K562 (cell line): ENCODE measurements around the gene MED16. TPM values are rescaled to one million over a fixed set of nuclear protein-coding genes. Genes with fewer than 3 reads are reported as not detected.

Source experiments
- CHCHD3 ChIP-seq: fragments of 250-450 bp; sonication (Bioruptor Pico); IDR thresholded peaks from 2 replicates; pipeline ENCODE4 v2.1.2; 2022; ENCODE audit warnings: mild to moderate bottlenecking
- DNMT1 ChIP-seq: fragments of 450-650 bp; IDR thresholded peaks from 2 replicates; pipeline ENCODE4 v1.6.1; 2016; ENCODE audit warnings: antibody characterized with exemption, mild to moderate bottlenecking
- EP300 ChIP-seq: IDR thresholded peaks from 2 replicates; pipeline ENCODE4 v1.6.1; 2012; ENCODE audit warnings: low read length, improper control_type of control experiment
- HDAC3 ChIP-seq: fragments of 450-650 bp; IDR thresholded peaks from 2 replicates; pipeline ENCODE4 v1.6.1; 2018; ENCODE audit warnings: borderline replicate concordance, mild to moderate bottlenecking, moderate library complexity; ENCODE audit not compliant: partially characterized antibody
- MAZ ChIP-seq, 2 experiments: fragments of 450-650 bp in 1 of 2; sonication (generic) in 1 of 2; formaldehyde crosslinking; IDR thresholded peaks in 1 of 2; conservative IDR thresholded peaks in 1 of 2; 2 replicates each; pipeline versions ENCODE4 v1.4.0 to v1.5.0; 2020; ENCODE audit warnings: mild to moderate bottlenecking in 1 of 2, missing genetic modification reagents in 1 of 2
- MBD2 ChIP-seq: sonication (generic); IDR thresholded peaks from 2 replicates; pipeline ENCODE4 v1.6.1; 2016; ENCODE audit warnings: low read depth, borderline replicate concordance
- PHF8 ChIP-seq: fragments of 200-600 bp; sonication (generic); IDR thresholded peaks from 2 replicates; pipeline ENCODE4 v1.6.1; 2012; ENCODE audit warnings: mixed run types, mild to moderate bottlenecking, inconsistent platforms, low read length, moderate library complexity, borderline replicate concordance
- SMARCB1 ChIP-seq: IDR thresholded peaks from 2 replicates; pipeline ENCODE4 v1.6.1; 2011; ENCODE audit warnings: improper control_type of control experiment, low read depth; ENCODE audit not compliant: insufficient read length
- SP2 ChIP-seq: IDR thresholded peaks from 2 replicates; pipeline ENCODE4 v1.6.1; 2011; ENCODE audit warnings: mild to moderate bottlenecking, low read depth, low read length, moderate library complexity; ENCODE audit not compliant: poor library complexity, severe bottlenecking; ENCODE audit errors: extremely low read depth
- TCFL5 ChIP-seq: fragments of 250-450 bp; sonication (Bioruptor Pico); conservative IDR thresholded peaks from 2 replicates; pipeline ENCODE4 v1.6.1; 2021; ENCODE audit warnings: mild to moderate bottlenecking, moderate library complexity, matching md5 sums
- TRIM28 ChIP-seq: fragments of 450-650 bp; IDR thresholded peaks from 2 replicates; pipeline ENCODE4 v1.6.1; 2017
- YY1 ChIP-seq, 3 experiments: IDR thresholded peaks; 2 replicates each; pipeline ENCODE4 v1.6.1; 2011; ENCODE audit warnings: low read length in 2 of 3, mild to moderate bottlenecking in 2 of 3, moderate library complexity in 2 of 3, borderline replicate concordance in 1 of 3, control low read depth in 1 of 3, low read depth in 1 of 3; ENCODE audit not compliant: insufficient read depth in 3 of 3, insufficient replicate concordance in 2 of 3, control insufficient read depth in 1 of 3, insufficient read length in 1 of 3; ENCODE audit errors: extremely low read depth in 1 of 3
- ZNF282 ChIP-seq: sonication (generic); formaldehyde crosslinking; IDR thresholded peaks from 2 replicates; pipeline ENCODE4 v1.8.1; 2023; ENCODE audit warnings: missing genetic modification reagents
- ZNF41 ChIP-seq: fragments of 250-450 bp; sonication (Bioruptor Pico); conservative IDR thresholded peaks from 2 replicates; pipeline ENCODE4 v1.4.0; 2020; ENCODE audit warnings: mild to moderate bottlenecking
- ZNF584 ChIP-seq: fragments of 200-800 bp; sonication (Bioruptor generic); IDR thresholded peaks from 2 replicates; pipeline ENCODE4 v1.6.1; 2016; ENCODE audit warnings: low read depth, mild to moderate bottlenecking, missing genetic modification characterization, missing compliant biosample characterization
- ZNF644 ChIP-seq: fragments of 200-800 bp; sonication (Bioruptor generic); IDR thresholded peaks from 2 replicates; pipeline ENCODE4 v1.6.1; 2016; ENCODE audit warnings: low read depth, missing genetic modification characterization, missing compliant biosample characterization
- polyA plus RNA-seq, 8 experiments: library from polyadenylated mRNA; depleted of rRNA in 4 of 8; stranded (reverse) in 5 of 8; unstranded in 3 of 8; fragments of >200 nt; fragmentation: Nextera tagmentation in 2 of 8; fragmentation: Illumina TruSeq in 1 of 8; extraction: Ambion mirVana in 2 of 8; extraction: Trizol in 1 of 8; gene quantifications; 2 replicates each; pipeline versions ENCODE4 v1.2.1 to v1.2.3, GENCODE V29; 2011 to 2014; ENCODE audit warnings: inconsistent platforms in 1 of 8, missing spikeins in 1 of 8
- total RNA-seq, 7 experiments: library from RNA; depleted of rRNA in 6 of 7; stranded (reverse); fragments of >200 nt in 6 of 7; fragmentation: Illumina TruSeq in 2 of 7; extraction: Trizol in 2 of 7; gene quantifications; 2 replicates each; pipeline versions ENCODE4 v1.2.1 to v1.2.3, GENCODE V29; 2011 to 2021; ENCODE audit warnings: low replicate concordance in 1 of 7
- TF ChIP-seq, protein P1 (sequence below), 2 experiments: fragments of 450-650 bp; IDR thresholded peaks; 2 replicates each; pipeline ENCODE4 v1.6.1; 2016
- TF ChIP-seq, protein P2 (sequence below): fragments of 450-650 bp; formaldehyde crosslinking; IDR thresholded peaks from 2 replicates; pipeline ENCODE4 v1.4.0; 2020; ENCODE audit warnings: mild to moderate bottlenecking, moderate library complexity
- TF ChIP-seq, protein P3 (sequence below): IDR thresholded peaks from 2 replicates; pipeline ENCODE4 v1.6.1; 2011; ENCODE audit not compliant: insufficient read length; ENCODE audit errors: extremely low read depth
- TF ChIP-seq, protein P4 (sequence below), 2 experiments: fragments of 150-350 bp in 1 of 2; IDR thresholded peaks; 2 replicates each; pipeline ENCODE4 v1.6.1; 2012 to 2016; ENCODE audit warnings: low read depth in 2 of 2, low read length in 2 of 2, mild to moderate bottlenecking in 1 of 2, moderate library complexity in 1 of 2

The MED16 gene
- total and polyA plus RNA-seq, 9 of the 15 experiments (the other 6 are each of a cell fraction or from before 2014, with no cell fraction given) = 0.89 to 59.9 (median 8.6) TPM

DNA sequence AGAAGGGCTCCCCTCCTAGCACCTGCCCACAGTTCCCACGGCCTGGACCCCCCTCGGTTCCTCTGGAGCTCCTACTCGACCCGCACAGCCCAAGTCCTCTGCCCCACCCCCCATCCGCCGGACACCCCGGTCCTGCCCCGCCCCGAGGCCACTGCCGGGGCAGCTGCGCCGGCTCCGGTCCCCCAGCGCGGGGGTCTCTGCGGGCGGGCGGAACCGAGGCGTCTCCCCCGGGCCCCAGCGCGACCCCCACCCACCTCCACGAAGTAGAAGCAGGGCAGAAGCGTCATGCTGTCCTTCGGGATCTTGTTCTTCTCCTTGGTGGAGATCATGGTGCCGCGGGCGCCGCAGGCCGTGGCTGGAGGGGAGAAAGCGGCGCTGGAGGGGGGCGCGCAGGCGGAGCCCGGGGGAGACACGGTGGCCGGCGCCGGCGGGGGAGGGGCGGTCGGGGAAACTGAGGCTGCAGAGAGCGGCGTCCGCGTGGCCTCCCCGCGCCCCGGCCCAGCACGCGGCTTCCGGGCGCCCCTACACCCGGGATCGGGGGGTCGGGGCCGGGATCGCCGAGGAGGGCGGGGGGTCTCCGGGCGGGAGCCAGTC lies 71.7 kb downstream of the MED16 start (continued):
- TF ChIP-seq, protein P1, sequence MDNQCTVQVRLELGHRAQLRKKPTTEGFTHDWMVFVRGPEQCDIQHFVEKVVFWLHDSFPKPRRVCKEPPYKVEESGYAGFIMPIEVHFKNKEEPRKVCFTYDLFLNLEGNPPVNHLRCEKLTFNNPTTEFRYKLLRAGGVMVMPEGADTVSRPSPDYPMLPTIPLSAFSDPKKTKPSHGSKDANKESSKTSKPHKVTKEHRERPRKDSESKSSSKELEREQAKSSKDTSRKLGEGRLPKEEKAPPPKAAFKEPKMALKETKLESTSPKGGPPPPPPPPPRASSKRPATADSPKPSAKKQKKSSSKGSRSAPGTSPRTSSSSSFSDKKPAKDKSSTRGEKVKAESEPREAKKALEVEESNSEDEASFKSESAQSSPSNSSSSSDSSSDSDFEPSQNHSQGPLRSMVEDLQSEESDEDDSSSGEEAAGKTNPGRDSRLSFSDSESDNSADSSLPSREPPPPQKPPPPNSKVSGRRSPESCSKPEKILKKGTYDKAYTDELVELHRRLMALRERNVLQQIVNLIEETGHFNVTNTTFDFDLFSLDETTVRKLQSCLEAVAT (IDR thresholded peaks at IDR 0.05) = no peak
- TF ChIP-seq, protein P2, sequence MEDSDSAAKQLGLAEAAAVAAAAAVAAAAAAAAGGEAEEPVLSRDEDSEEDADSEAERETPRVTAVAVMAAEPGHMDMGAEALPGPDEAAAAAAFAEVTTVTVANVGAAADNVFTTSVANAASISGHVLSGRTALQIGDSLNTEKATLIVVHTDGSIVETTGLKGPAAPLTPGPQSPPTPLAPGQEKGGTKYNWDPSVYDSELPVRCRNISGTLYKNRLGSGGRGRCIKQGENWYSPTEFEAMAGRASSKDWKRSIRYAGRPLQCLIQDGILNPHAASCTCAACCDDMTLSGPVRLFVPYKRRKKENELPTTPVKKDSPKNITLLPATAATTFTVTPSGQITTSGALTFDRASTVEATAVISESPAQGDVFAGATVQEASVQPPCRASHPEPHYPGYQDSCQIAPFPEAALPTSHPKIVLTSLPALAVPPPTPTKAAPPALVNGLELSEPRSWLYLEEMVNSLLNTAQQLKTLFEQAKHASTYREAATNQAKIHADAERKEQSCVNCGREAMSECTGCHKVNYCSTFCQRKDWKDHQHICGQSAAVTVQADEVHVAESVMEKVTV (CRISPR knock-in tag) = no peak
- TF ChIP-seq SP2 (no peak), MAZ (CRISPR knock-in tag; conservative IDR thresholded peaks at IDR 0.05 in 1 of 2, IDR thresholded peaks at IDR 0.05 in 1 of 2) (peak in 1 of 2 experiments; percentile 37; a peak in 2 of 4 replicates), TCFL5 (CRISPR knock-in tag) (no peak), ZNF584 (CRISPR knock-in tag) (no peak), ZNF41 (CRISPR knock-in tag) (no peak), MBD2 (no peak), ZNF644 (tag) (no peak), HDAC3 (no peak), ZNF282 (CRISPR knock-in tag) (no peak), EP300 (no peak), DNMT1 (no peak), PHF8 (peak; percentile 54; the same call in 1 of the 2 replicates), TRIM28 (no peak), YY1 (IDR thresholded peaks at IDR 0.05; ENCODE audit: borderline replicate concordance in 1 of 3, control insufficient read depth in 1 of 3, extremely low read depth in 1 of 3, insufficient read depth in 3 of 3, insufficient read length in 1 of 3, insufficient replicate concordance in 2 of 3, low read depth in 1 of 3, low read length in 2 of 3) (peak in 1 of 3 experiments; percentile 4), CHCHD3 (no peak), SMARCB1 (no peak)
- TF ChIP-seq, protein P3, sequence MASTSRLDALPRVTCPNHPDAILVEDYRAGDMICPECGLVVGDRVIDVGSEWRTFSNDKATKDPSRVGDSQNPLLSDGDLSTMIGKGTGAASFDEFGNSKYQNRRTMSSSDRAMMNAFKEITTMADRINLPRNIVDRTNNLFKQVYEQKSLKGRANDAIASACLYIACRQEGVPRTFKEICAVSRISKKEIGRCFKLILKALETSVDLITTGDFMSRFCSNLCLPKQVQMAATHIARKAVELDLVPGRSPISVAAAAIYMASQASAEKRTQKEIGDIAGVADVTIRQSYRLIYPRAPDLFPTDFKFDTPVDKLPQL = no peak
- TF ChIP-seq, protein P4, sequence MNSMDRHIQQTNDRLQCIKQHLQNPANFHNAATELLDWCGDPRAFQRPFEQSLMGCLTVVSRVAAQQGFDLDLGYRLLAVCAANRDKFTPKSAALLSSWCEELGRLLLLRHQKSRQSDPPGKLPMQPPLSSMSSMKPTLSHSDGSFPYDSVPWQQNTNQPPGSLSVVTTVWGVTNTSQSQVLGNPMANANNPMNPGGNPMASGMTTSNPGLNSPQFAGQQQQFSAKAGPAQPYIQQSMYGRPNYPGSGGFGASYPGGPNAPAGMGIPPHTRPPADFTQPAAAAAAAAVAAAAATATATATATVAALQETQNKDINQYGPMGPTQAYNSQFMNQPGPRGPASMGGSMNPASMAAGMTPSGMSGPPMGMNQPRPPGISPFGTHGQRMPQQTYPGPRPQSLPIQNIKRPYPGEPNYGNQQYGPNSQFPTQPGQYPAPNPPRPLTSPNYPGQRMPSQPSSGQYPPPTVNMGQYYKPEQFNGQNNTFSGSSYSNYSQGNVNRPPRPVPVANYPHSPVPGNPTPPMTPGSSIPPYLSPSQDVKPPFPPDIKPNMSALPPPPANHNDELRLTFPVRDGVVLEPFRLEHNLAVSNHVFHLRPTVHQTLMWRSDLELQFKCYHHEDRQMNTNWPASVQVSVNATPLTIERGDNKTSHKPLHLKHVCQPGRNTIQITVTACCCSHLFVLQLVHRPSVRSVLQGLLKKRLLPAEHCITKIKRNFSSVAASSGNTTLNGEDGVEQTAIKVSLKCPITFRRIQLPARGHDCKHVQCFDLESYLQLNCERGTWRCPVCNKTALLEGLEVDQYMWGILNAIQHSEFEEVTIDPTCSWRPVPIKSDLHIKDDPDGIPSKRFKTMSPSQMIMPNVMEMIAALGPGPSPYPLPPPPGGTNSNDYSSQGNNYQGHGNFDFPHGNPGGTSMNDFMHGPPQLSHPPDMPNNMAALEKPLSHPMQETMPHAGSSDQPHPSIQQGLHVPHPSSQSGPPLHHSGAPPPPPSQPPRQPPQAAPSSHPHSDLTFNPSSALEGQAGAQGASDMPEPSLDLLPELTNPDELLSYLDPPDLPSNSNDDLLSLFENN (IDR thresholded peaks at IDR 0.05; ENCODE audit: low read depth in 2 of 2, low read length in 2 of 2) = no peak
